GM13976 (cell line): ENCODE results near the gene BRAF.

ENCODE experiments used
- DNase-seq: peaks from one replicate; pipeline ENCODE4 v3.0.0; 2012; ENCODE audit warnings: low spot score
- CTCF ChIP-seq: IDR thresholded peaks from 2 replicates; pipeline ENCODE4 v1.5.1; 2012; ENCODE audit warnings: borderline replicate concordance, mild to moderate bottlenecking; ENCODE audit not compliant: insufficient read depth; ENCODE audit errors: extremely low read depth, missing control alignments, control extremely low read depth
- in situ Hi-C: fragments of 300-500 bp; cut with MboI; formaldehyde crosslinking; loops from one replicate; pipeline ENCODE4 v1.12.0; 2022; ENCODE audit warnings: low sequenced_read_pairs, mixed read lengths, inconsistent platforms; ENCODE audit not compliant: unreplicated experiment

Gene BRAF

GRCh38 chr7:140926021-140926817 is 1.5 kb upstream of the BRAF start:
- in situ Hi-C loops: no loop called here
- DNase-seq: no peak
- no peak for TF ChIP-seq CTCF

GRCh38 chr7:140924019-140924820 is 509 bp downstream of the BRAF start:
- TF ChIP-seq CTCF: peak; percentile 49
- DNase-seq: peak; percentile 82
- in situ Hi-C loops: no loop called here

DNA sequence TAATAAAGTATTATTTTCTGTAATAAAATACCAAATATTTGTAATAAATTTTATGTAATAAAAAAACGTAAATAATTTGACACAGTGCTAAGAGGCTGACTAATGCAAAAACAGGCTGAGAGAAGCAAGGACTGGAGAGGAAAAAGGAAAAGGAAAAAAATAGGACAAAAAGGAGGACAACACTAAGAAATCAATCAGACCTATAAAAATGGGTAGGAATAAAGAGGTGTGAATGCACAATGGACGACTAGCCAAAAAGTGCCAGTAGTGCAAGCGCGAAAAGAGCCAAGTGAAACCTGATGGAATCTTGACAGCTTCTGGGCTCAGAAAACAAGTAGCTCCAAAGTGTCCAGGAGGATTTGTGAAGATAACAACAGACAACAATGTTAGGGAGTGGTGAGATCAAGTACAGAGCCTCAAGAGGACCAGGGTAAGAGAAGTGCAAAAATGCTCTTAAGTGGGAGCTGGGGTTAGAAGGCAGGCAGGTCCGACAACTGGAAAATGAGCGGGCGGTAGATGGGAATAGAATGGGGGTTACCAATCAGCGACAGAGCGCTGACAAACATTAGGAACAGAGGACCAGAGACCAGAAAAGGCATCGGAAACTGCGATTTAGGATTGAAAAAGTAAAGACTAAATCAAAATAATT is 1.2 kb downstream of the BRAF start:
- TF ChIP-seq CTCF: no peak
- no peak for DNase-seq
- in situ Hi-C loops: no loop called here

DNA sequence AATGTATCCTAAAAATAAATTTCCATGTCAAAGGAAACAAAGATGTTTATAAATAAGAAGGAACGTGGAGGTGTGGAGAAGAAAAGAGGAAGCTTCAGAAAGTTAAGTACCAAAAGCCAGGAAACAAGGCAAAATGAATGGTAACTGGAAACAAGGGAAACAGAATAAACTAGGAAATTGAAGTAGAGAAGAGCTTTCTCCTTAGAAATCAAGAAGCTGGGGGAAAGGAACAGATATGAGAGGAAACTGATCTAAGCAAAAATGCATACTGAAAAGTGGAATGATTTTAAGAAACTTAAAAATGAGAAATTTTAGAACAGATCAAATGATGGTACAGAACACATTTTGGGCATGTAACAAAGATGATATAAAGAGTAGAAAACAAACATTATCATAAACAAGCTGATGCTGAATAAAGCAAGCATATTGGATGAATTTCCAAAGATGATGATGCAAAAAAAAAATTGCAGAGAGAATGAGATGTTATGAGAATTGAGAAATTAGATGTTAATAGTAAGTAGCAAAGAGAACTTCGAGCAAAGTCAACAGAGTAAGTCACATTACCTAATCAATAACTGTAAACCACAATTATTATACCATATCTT is 1.9 kb downstream of the BRAF start:
- no peak for TF ChIP-seq CTCF
- DNase-seq: no peak
- in situ Hi-C loops: no loop called here

DNA sequence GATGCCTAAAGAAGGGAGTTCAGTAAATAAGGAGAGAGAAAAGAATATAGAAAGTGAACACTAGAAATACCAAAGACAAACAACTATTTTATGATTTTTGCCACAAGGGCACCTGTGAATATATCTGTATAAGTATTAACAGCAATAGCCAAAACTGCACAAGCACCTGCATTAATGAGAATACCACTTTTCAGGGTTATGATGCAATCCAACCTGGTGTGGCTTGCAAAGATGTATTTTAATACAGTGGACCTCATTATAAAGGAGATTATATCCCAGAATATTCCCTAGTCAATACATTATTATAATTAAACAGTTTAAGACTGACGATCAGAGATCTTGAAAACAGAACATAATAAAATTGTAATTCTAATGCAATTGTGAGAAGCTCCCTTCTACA is 4.0 kb downstream of the BRAF start:
- no peak for TF ChIP-seq CTCF
- no peak for DNase-seq
- in situ Hi-C loops: no loop called here

DNA sequence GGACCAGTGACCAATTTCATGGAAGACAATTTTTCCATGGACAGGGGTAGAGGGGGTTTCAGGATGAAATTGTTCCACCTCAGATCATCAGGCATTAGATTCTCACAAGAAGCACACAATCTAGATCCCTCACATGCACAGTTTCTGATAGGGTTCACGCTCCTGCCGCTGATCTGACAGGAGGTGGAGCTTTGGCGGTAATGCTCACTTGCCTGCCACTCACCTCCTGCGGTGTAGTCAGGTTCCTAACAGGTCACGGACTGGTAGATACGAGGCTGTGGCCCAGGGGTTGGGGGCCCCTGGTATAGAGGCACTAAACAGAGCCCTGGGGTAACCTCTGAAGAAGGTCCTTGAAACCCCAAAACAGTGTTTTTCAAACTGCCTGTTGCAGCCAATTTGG is 6.5 kb downstream of the BRAF start:
- TF ChIP-seq CTCF: no peak
- no peak for DNase-seq
- in situ Hi-C loops: no loop called here
